GM18909 (cell line): ENCODE data around the gene SPTSSA.

ENCODE experiments used
- ATAC-seq: cut with Tn5 transposase; IDR thresholded peaks from one replicate; pipeline ENCODE4 v1.9.1; 2021; ENCODE audit warnings: mild to moderate bottlenecking; ENCODE audit not compliant: unreplicated experiment, poor library complexity

The SPTSSA gene

GRCh38 chr14:34474187-34474679, 12.2 kb upstream of the SPTSSA start:
- ATAC-seq: no peak

DNA sequence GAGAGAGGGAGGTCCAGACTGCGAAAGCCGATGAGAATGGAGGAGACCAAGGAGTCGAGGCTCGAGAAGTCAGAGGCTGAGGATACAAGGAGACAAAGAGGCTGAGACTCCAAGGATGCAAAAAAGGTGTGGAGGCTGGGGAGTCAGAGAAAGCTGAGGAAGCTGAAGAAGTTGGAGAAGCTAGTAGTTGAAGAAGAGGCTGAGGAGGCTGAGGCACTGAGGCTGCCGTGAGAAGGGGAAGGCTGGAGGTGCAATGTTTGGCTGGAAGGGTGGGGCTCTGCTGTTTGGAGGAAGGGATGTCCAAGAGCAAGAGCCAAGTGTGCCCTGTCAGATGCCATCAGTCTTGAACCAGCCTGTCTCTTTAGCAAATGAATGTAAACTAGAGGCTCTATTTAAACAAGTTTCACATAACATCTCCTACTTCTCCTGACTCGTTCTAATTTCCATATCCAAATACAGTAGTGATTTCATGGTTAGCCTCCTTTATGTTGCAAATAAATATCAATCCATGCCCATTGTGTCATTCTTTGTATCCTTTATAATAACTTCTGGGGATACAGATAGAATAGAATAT, 10.8 kb upstream of the SPTSSA start:
- ATAC-seq: no peak

GRCh38 chr14:34470319-34470718, 8.3 kb upstream of the SPTSSA start:
- no peak for ATAC-seq

DNA sequence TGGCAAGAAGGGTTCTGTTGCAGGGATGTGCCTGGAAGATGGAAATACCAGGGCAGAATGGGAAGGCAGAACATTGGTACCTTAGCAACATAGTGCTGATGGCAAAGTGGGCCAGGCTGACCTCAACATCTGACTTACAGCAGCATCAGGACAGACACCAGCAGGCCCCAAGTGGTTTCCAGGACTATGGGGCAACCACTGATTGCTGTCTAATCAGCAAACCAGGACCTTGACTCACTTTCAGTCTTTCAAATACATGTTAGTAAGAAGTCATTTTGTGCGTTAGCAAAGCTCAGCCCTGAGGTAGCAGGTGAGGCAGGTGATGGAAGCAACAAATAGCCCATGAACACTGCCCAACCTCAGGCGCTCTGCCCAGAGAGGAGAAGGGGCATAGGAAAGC, 4.7 kb upstream of the SPTSSA start:
- ATAC-seq: no peak

GRCh38 chr14:34465069-34465859, 3.2 kb upstream of the SPTSSA start:
- no peak for ATAC-seq

- no peak for ATAC-seq
These were observed 1.5 kb upstream of the SPTSSA start for GRCh38 chr14:34463598-34463961.

- peak; percentile 43 for ATAC-seq
These were observed 507 bp downstream of the SPTSSA start for GRCh38 chr14:34461334-34462131.

GRCh38 chr14:34460841-34461240, 1.2 kb downstream of the SPTSSA start:
- no peak for ATAC-seq

GRCh38 chr14:34460295-34460694, 1.7 kb downstream of the SPTSSA start:
- no peak for ATAC-seq

DNA sequence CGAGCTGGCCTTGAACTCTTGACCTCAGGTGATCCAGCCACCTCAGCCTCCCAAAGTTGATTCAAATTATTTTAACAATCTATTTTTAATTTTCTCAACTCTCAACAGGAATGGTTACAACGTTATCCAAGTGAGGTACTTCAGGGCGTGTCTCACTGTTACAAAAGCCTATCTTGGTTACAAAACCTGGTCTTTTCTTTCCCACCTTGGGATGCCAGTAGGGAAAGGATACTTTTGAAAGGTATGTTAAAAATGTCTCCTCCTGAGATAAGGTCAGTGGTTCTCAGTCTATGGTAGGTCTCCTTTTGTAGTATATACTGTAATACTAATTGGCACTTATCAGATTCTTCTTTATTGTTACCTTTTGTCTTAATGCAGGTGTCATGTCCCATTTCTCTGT, 4.9 kb downstream of the SPTSSA start:
- ATAC-seq: no peak

DNA sequence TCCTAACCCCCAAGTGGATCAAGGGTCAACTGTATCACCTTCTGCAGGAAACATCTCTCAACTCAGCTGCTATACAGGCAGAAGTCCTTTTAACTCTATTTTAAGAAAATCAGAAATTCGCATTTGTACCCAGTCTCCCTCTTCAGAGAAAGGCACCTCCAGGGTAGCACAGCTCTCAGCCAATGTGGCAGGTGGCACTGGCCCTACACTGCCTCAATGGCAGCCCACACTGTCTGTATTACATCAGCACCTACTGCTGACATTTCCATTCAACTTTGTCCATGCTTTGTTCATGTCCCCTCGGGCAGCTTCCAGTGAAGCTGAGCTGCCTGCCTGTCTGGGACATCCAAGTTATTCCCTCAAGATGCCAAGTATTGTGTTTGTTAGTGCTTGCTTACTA, 8.8 kb downstream of the SPTSSA start:
- no peak for ATAC-seq

GRCh38 chr14:34452258-34452822, 9.7 kb downstream of the SPTSSA start:
- no peak for ATAC-seq

GRCh38 chr14:34450958-34451357, 11.1 kb downstream of the SPTSSA start:
- ATAC-seq: no peak

DNA sequence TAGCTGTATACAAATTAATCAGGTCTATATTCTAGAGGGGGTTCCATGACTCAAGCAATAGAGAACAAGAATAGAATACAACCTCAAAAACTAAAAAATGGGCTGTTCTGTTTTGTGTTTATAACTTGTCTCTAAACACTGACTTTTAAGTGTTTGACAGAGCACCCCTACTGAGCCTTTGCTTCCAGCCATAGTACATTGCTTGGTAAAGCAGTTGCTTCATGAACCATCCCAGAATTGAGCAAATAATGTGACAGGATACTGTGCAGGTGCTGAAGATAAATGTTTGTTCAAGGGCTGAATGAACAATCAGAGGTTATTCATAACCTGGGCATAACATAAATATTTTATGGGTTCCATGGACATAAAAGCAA, 11.5 kb downstream of the SPTSSA start:
- no peak for ATAC-seq

DNA sequence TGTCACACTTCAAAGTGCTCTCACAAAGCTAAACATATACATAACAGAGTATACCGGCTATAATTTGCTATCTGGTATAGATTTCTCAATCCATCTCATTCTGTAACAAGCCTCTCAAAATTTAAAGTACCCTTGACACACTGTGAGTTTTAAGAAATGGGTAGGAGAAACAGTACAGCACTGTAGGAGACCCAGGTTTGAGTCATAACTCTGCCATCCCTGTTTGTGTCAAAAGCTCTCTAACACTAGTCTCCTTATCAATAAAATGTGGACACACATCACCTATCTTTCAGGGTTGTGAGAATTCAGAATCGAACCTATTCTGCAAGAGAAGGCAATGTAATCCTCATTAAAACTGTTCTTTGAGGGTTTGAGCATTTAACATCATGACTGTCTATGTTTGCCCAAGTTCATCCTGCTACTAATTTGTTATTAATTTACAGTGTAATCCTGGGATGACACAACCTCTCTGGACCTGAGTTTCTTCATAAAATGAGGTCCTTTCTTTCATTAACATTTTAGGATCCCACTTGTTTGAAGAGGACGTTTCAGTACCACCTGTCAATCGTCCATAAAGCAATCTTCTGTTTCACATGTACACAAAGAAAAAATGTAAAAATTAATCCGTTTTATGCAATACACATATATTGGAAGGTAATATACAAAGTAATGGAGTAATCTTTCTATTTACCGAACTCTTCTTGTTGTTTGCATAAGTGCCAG, 12.1 kb downstream of the SPTSSA start:
- ATAC-seq: no peak

DNA sequence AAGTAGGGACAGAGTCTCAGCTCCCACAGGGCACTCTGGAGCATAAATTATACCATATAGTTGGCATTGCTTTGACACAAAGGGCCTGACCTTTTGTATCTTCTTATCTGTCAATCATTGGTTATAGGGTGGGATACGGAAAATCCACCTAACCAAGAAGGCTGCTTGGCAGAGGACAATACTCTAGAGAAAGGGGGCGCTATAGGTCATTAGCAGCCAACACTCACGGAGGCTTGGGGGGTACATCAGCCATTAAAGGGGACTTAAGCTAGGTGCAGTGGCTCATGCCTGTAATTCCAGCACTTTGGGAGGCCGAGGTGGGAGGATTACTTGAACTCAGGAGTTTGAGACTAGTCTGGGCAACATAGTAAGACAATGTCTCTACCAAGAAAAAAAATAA, 22.9 kb downstream of the SPTSSA start:
- ATAC-seq: no peak

- no peak for ATAC-seq
These were observed 23.6 kb downstream of the SPTSSA start for GRCh38 chr14:34438438-34438837.

DNA sequence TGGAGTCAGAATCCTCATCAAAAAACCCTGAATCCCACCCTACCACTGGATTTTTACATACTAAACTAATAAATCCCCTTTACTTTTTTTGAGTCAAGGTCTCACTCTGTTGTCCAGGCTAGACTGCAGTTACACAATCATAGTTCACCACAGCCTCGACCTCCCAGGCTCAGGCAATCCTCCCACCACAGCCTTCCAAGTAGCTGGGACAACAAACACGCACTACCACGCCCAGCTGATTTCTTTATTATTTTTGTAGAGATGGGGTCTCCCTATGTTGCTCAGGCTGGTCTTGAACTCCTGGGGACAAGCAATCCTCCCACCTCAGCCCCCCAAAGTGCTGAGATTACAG, 24.3 kb downstream of the SPTSSA start:
- ATAC-seq: no peak

- ATAC-seq: no peak
These were observed 24.9 kb downstream of the SPTSSA start for GRCh38 chr14:34436960-34437728.
